Testis (tissue), 3 donors: ENCODE measurements around the gene CLCN4. TPM values are rescaled to one million over a fixed set of nuclear protein-coding genes. Genes with fewer than 3 reads are reported as not detected.

Experiments used
- DNase-seq: peaks from one replicate; pipeline ENCODE4 v3.0.0-alpha.2; 2019
- H3K27ac ChIP-seq, 2 donors: fragments of 200-600 bp; sonication (generic); one replicate each; pipeline ENCODE4 v1.5.1; 2019
- H3K27me3 ChIP-seq: fragments of 200-600 bp; sonication (generic); one replicate; pipeline ENCODE4 v1.5.1; 2019
- H3K36me3 ChIP-seq: fragments of 200-600 bp; sonication (generic); one replicate; pipeline ENCODE4 v1.5.1; 2017; ENCODE audit warnings: low read depth; ENCODE audit errors: missing control alignments
- H3K4me1 ChIP-seq: fragments of 200-600 bp; sonication (generic); one replicate; pipeline ENCODE4 v1.5.1; 2019
- H3K4me3 ChIP-seq, 2 donors: fragments of 200-600 bp; sonication (generic); one replicate each; pipeline ENCODE4 v1.5.1; 2017 to 2019
- H3K9me3 ChIP-seq: fragments of 200-600 bp; sonication (generic); one replicate; pipeline ENCODE4 v1.5.1; 2017
- POLR2A ChIP-seq: fragments of 450-650 bp; IDR thresholded peaks from one replicate; pipeline ENCODE4 v1.6.1; 2017; ENCODE audit warnings: antibody characterized with exemption, mild to moderate bottlenecking, moderate library complexity
- WGBS, 2 donors: methylation state at CpG; one replicate each; pipeline ENCODE4 v1.1.5; 2018; 5-methylcytosine and 5-hydroxymethylcytosine counted together
- intact Hi-C: fragments of 100-400 bp; cut with DNase I; formaldehyde crosslinking; loops from one replicate; pipeline ENCODE4 v1.15.1; 2023; ENCODE audit warnings: low total_unique reads
- polyA plus RNA-seq: library from polyadenylated mRNA; stranded (reverse); fragments of 350-450 nt; fragmentation: Illumina TruSeq; extraction: RNeasy Lipid Tissue Mini Kit (QIAGEN cat#74804); gene quantifications from one replicate; pipeline ENCODE4 v1.2.3, GENCODE V29; 2014; ENCODE audit warnings: low read depth, low replicate concordance; ENCODE audit not compliant: insufficient read depth
- total RNA-seq, 2 donors: library from RNA; depleted of rRNA; stranded (reverse); fragments of >200 nt; gene quantifications; one replicate each; pipeline ENCODE4 v1.2.3, GENCODE V29; 2016
- TF ChIP-seq, protein P1 (sequence below), 3 experiments: fragments of 450-650 bp in 2 of 3; fragments of 200-600 bp in 1 of 3; sonication (generic) in 1 of 3; IDR thresholded peaks; one replicate each; pipeline ENCODE4 v1.5.1; 2016 to 2019; ENCODE audit warnings: antibody characterized with exemption in 3 of 3, mild to moderate bottlenecking in 2 of 3, moderate library complexity in 1 of 3

The CLCN4 gene
- total and polyA plus RNA-seq, 3 donors from 2014 or later, result 5.1 to 11.6 (median 5.4) TPM

GRCh38 chrX:10140264-10140663 lies 16.5 kb upstream of the CLCN4 start:
- 83 to 97% methylated on average over 5 to 7 of the region's 7 CpGs for WGBS, 2 donors
- no peak for DNase-seq
- no peak overlapping the region for H3K4me3 ChIP-seq
- H3K4me1 ChIP-seq, result no peaks in the 10 kb centered on the region
- no peaks in the 10 kb centered on the region for H3K27me3 ChIP-seq
- no peaks in the 10 kb centered on the region for H3K36me3 ChIP-seq
- no peak for TF ChIP-seq POLR2A
- TF ChIP-seq, protein P1, sequence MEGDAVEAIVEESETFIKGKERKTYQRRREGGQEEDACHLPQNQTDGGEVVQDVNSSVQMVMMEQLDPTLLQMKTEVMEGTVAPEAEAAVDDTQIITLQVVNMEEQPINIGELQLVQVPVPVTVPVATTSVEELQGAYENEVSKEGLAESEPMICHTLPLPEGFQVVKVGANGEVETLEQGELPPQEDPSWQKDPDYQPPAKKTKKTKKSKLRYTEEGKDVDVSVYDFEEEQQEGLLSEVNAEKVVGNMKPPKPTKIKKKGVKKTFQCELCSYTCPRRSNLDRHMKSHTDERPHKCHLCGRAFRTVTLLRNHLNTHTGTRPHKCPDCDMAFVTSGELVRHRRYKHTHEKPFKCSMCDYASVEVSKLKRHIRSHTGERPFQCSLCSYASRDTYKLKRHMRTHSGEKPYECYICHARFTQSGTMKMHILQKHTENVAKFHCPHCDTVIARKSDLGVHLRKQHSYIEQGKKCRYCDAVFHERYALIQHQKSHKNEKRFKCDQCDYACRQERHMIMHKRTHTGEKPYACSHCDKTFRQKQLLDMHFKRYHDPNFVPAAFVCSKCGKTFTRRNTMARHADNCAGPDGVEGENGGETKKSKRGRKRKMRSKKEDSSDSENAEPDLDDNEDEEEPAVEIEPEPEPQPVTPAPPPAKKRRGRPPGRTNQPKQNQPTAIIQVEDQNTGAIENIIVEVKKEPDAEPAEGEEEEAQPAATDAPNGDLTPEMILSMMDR (IDR thresholded peaks at IDR 0.05), result no peak
- intact Hi-C loops, result no loop called here
- no peak overlapping the region for H3K27ac ChIP-seq
- no peaks in the 10 kb centered on the region for H3K9me3 ChIP-seq

DNA sequence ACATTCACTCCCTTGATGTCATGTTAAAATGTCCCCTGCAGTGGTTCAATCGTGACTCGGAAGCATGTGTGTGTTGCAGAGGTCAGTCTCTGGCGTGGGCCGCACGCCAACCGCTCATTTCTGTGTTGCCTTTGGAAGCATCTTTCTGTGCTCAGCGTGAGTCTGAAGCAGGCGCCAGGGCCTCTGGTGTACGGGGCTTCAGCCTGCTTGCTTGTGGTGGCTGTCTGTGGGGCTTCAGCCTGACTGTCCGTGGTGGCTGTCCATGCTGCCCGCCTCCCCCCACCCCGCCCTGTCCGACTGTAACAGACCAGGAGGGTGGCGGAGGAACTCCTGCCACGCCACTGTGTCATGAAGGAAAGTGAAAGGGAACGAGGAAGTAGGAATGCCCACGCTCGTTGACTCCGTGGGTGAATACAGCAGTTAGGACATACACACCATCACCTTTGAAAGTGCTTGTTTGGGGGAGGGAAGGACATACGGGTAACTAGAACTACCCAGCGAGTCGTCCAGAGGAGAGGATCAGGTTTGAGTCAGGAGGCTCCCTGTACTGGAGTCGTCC lies 14.7 kb upstream of the CLCN4 start:
- intact Hi-C loops, result no loop called here
- 87 to 93% methylated on average over 19 to 23 of the region's 23 CpGs for WGBS, 2 donors
- Histone ChIP-seq H3K4me3 (no peak overlapping the region), H3K4me1 (no peaks in the 10 kb centered on the region), H3K27me3 (no peaks in the 10 kb centered on the region), H3K27ac (no peak overlapping the region), H3K36me3 (no peaks in the 10 kb centered on the region), H3K9me3 (no peaks in the 10 kb centered on the region)
- no peak for DNase-seq
- TF ChIP-seq POLR2A, result no peak
- TF ChIP-seq, protein P1 (IDR thresholded peaks at IDR 0.05), result no peak

GRCh38 chrX:10143071-10143983 lies 13.4 kb upstream of the CLCN4 start:
- Histone ChIP-seq H3K9me3 (no peaks in the 10 kb centered on the region), H3K27ac (no peak overlapping the region), H3K27me3 (no peaks in the 10 kb centered on the region), H3K36me3 (no peaks in the 10 kb centered on the region), H3K4me3 (no peak overlapping the region), H3K4me1 (no peaks in the 10 kb centered on the region)
- no peak for DNase-seq
- WGBS, 2 donors, result 86 to 90% methylated on average over 4 to 12 of the region's 12 CpGs
- intact Hi-C loops, result no loop called here
- TF ChIP-seq, protein P1 (IDR thresholded peaks at IDR 0.05), result no peak
- TF ChIP-seq POLR2A, result no peak

- no peaks in the 10 kb centered on the region for H3K27me3 ChIP-seq
- no peak for TF ChIP-seq POLR2A
- TF ChIP-seq, protein P1 (IDR thresholded peaks at IDR 0.05), result no peak
- H3K27ac ChIP-seq, result no peak overlapping the region
- H3K36me3 ChIP-seq, result no peaks in the 10 kb centered on the region
- intact Hi-C loops, result no loop called here
- H3K4me1 ChIP-seq, result no peaks in the 10 kb centered on the region
- no peaks in the 10 kb centered on the region for H3K9me3 ChIP-seq
- no peak for DNase-seq
- no peak overlapping the region for H3K4me3 ChIP-seq
- 85 to 93% methylated on average over 10 of the region's 10 CpGs for WGBS, 2 donors
Measured at GRCh38 chrX:10146346-10146745, 10.4 kb upstream of the CLCN4 start.
